Endothelial cell of umbilical vein (primary cell): ENCODE measurements around the gene SEPTIN11. TPM values are rescaled to one million over a fixed set of nuclear protein-coding genes. Genes with fewer than 3 reads are reported as not detected.

ENCODE experiments used
- BruUV-seq: library from RNA; stranded (reverse); fragments of 400-500 nt; replicated peaks from 2 replicates; lab custom pipeline; 2021; lab: Mats Ljungman, UMichigan
- CTCF ChIA-PET: fragments of 300-600, 350-600 bp; sonication (Branson Sonifier 250); formaldehyde crosslinking; loops from one replicate; lab custom pipeline; 2021; ENCODE audit warnings: antibody characterized with exemption, inconsistent platforms; lab: Charles Lee
- POLR2A ChIA-PET: fragments of 300-600, 350-600 bp; sonication (Branson Sonifier 250); formaldehyde crosslinking; loops from one replicate; lab custom pipeline; 2021; ENCODE audit warnings: antibody characterized with exemption, inconsistent platforms; lab: Charles Lee
- DNase-seq: peaks from one replicate; pipeline ENCODE4 v3.0.0-alpha.2; 2011; ENCODE audit warnings: low read depth, low spot score
- FAIRE-seq: peaks from 2 replicates; lab custom pipeline; 2011; peaks lifted over from hg19 to GRCh38; lab: Jason Lieb, UNC
- H2AFZ ChIP-seq: 2 replicates; pipeline ENCODE4 v1.6.0; 2012; ENCODE audit warnings: low read depth, low read length, control low read depth, inconsistent platforms
- H3K27ac ChIP-seq: 2 replicates; pipeline ENCODE4 v1.5.1; 2011; ENCODE audit warnings: low read depth, mild to moderate bottlenecking, control low read depth, low read length, moderate library complexity; ENCODE audit not compliant: insufficient read depth
- H3K27me3 ChIP-seq, 2 experiments: 2 replicates each; pipeline versions ENCODE4 v1.6.0 to v1.6.1; 2011; ENCODE audit warnings: low read length in 2 of 2, mixed read lengths in 1 of 2; ENCODE audit not compliant: control insufficient read depth in 2 of 2, insufficient read depth in 2 of 2
- H3K36me3 ChIP-seq, 2 experiments: 2 replicates in 1 of 2; 3 replicates in 1 of 2; pipeline ENCODE4 v1.5.1; 2011; ENCODE audit warnings: low read length in 2 of 2, mild to moderate bottlenecking in 1 of 2, moderate library complexity in 1 of 2; ENCODE audit not compliant: control insufficient read depth in 2 of 2, insufficient read depth in 2 of 2; ENCODE audit errors: extremely low read depth in 1 of 2
- H3K4me1 ChIP-seq: 3 replicates; pipeline ENCODE4 v1.5.1; 2011; ENCODE audit warnings: mild to moderate bottlenecking, low read length; ENCODE audit not compliant: control insufficient read depth, insufficient read depth; ENCODE audit errors: extremely low read depth
- H3K4me2 ChIP-seq: 2 replicates; pipeline ENCODE4 v1.6.1; 2011; ENCODE audit warnings: low read length, control low read depth, mixed read lengths; ENCODE audit not compliant: insufficient read depth
- H3K4me3 ChIP-seq, 3 experiments: fragments of 200-600 bp in 1 of 3; sonication (generic), shearing (Covaris generic) in 1 of 3; replicated peaks in 1 of 3; 2 replicates each; pipeline ENCODE4 v1.5.1; 2011 to 2016; ENCODE audit warnings: control low read depth in 3 of 3, low read length in 3 of 3, mild to moderate bottlenecking in 2 of 3, inconsistent platforms in 1 of 3, low read depth in 1 of 3, moderate library complexity in 1 of 3; ENCODE audit not compliant: insufficient read depth in 1 of 3
- H3K79me2 ChIP-seq: 2 replicates; pipeline ENCODE4 v1.6.0; 2012; ENCODE audit warnings: low read length, inconsistent platforms; ENCODE audit not compliant: control insufficient read depth, insufficient read depth
- H3K9ac ChIP-seq: replicated peaks from 2 replicates; pipeline ENCODE3; 2011; ENCODE audit warnings: low read length, control low read depth; ENCODE audit not compliant: insufficient read depth; ENCODE audit errors: extremely low read depth
- H3K9me1 ChIP-seq: replicated peaks from 3 replicates; pipeline ENCODE4 v1.6.0; 2011; ENCODE audit warnings: mild to moderate bottlenecking, low read length; ENCODE audit not compliant: control insufficient read depth, insufficient read depth; ENCODE audit errors: extremely low read depth
- H3K9me3 ChIP-seq: replicated peaks from 2 replicates; pipeline ENCODE4 v1.5.1; 2012; ENCODE audit warnings: low read length, inconsistent platforms; ENCODE audit not compliant: control insufficient read depth, insufficient read depth
- H4K20me1 ChIP-seq: replicated peaks from 2 replicates; pipeline ENCODE3; 2011; ENCODE audit warnings: mild to moderate bottlenecking, low read length; ENCODE audit not compliant: control insufficient read depth, insufficient read depth; ENCODE audit errors: extremely low read depth
- EZH2 ChIP-seq: IDR thresholded peaks from 2 replicates; pipeline ENCODE4 v1.6.1; 2012; ENCODE audit warnings: borderline replicate concordance, low read depth, mild to moderate bottlenecking, moderate library complexity, low read length, inconsistent platforms; ENCODE audit not compliant: severe bottlenecking
- FOS ChIP-seq: IDR thresholded peaks from 2 replicates; pipeline ENCODE4 v1.6.1; 2011; ENCODE audit warnings: mild to moderate bottlenecking, low read length, moderate library complexity, borderline replicate concordance; ENCODE audit not compliant: insufficient read depth
- GATA2 ChIP-seq: IDR thresholded peaks from 2 replicates; pipeline ENCODE4 v1.7.0; 2011; ENCODE audit warnings: low read depth, mild to moderate bottlenecking, moderate library complexity, mixed read lengths, low read length; ENCODE audit not compliant: insufficient read length, insufficient read depth
- JUN ChIP-seq: IDR thresholded peaks from 2 replicates; pipeline ENCODE4 v1.6.1; 2011; ENCODE audit warnings: borderline replicate concordance, low read depth; ENCODE audit not compliant: insufficient read length, insufficient read depth
- MAX ChIP-seq: IDR thresholded peaks from 2 replicates; pipeline ENCODE4 v1.6.1; 2011; ENCODE audit not compliant: insufficient read depth, insufficient read length
- MYC ChIP-seq: IDR thresholded peaks from one replicate; pipeline ENCODE4 v1.6.1; 2011; ENCODE audit warnings: mild to moderate bottlenecking, low read depth, low read length
- POLR2A ChIP-seq: IDR thresholded peaks from 2 replicates; pipeline ENCODE4 v1.6.1; 2012; ENCODE audit warnings: low read depth, mild to moderate bottlenecking, control low read depth, low read length
- POLR2AphosphoS5 ChIP-seq: IDR thresholded peaks from 2 replicates; pipeline ENCODE4 v1.6.1; 2012; ENCODE audit warnings: low read depth, mild to moderate bottlenecking, control low read depth, low read length, moderate library complexity; ENCODE audit not compliant: insufficient read depth
- dilution Hi-C: fragments of 300-500 bp; cut with MboI; formaldehyde crosslinking; loops from one replicate; pipeline ENCODE4 v1.15.0; 2019; ENCODE audit warnings: low sequenced_read_pairs; ENCODE audit not compliant: extremely low pct_ligation_motif_present
- intact Hi-C: fragments of 100-400 bp; cut with micrococcal nuclease; formaldehyde crosslinking; loops from one replicate; pipeline ENCODE4 v1.10.0; 2022
- polyA plus RNA-seq, 4 experiments: library from polyadenylated mRNA; depleted of rRNA in 3 of 4; stranded (reverse) in 3 of 4; unstranded in 1 of 4; fragments of >200 nt; gene quantifications; 2 replicates each; pipeline versions ENCODE4 v1.2.1 to v1.2.3, GENCODE V29; 2011 to 2012; ENCODE audit warnings: missing spikeins in 1 of 4
- total RNA-seq: library from RNA; stranded (reverse); gene quantifications from 2 replicates; pipeline ENCODE4 v1.2.3, GENCODE V29; 2021
- TF ChIP-seq, protein P1 (sequence below), 2 donors: IDR thresholded peaks; 1 replicate in 1 of 2; 2 replicates in 1 of 2; pipeline ENCODE4 v1.5.1; 2011; ENCODE audit warnings: low read length in 2 of 2, mild to moderate bottlenecking in 2 of 2, moderate library complexity in 2 of 2, control low read depth in 1 of 2, inconsistent platforms in 1 of 2, low read depth in 1 of 2; ENCODE audit not compliant: insufficient read depth in 1 of 2; ENCODE audit errors: extremely low read depth in 1 of 2

Gene SEPTIN11
- total and polyA plus RNA-seq, 2 donors (not counting 3 experiments of a cell fraction or from before 2014, with no cell fraction given): 69.4 to 202 TPM

DNA sequence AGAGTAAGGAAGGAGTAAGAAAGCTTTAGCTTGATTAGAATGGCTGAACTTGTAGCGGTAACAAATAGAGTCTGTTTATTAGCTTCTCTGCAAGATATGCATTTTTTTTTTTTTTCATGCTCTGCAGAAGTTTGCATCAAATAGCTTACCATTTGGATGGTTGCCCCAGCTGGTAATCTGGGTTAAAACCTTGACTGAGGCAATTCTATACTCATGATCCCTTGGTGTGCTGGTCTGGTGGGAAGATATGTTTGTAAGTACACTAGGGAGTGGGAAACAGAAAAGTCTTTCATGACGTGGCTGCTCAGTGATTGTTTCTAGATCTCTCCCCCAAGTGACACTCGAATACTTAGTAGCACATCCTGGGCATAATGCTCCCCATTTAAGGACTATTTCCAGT is 32.1 kb downstream of the SEPTIN11 start:
- Histone ChIP-seq H3K27ac (no peak overlapping the region), H3K9ac (no peak overlapping the region), H3K79me2 (peaks cover 67% of the 10 kb centered on the region), H3K4me2 (no peak overlapping the region), H3K27me3 (no peaks in the 10 kb centered on the region), H4K20me1 (no peaks in the 10 kb centered on the region), H3K4me1 (peaks cover 61% of the 10 kb centered on the region), H3K9me3 (no peaks in the 10 kb centered on the region), H3K36me3 (no peaks in the 10 kb centered on the region), H3K9me1 (no peaks in the 10 kb centered on the region), H3K4me3 (no peak overlapping the region), H2AFZ (no peak overlapping the region)
- ChIA-PET CTCF (interaction anchor here (1.0 kb wide), 1 partner anchor 222 kb away, joined by 3 read pairs; no protein-coding TSS in a partner anchor), POLR2A (no interaction called here)
- no peak for DNase-seq
- dilution Hi-C loops (no loop called here), intact Hi-C loops (loop anchor here (5.0 kb wide), 1 partner anchor 41 kb away; no protein-coding TSS in a partner anchor)
- FAIRE-seq: no peak
- no peak for TF ChIP-seq EZH2
- TF ChIP-seq MAX: no peak
- no peak for TF ChIP-seq FOS
- TF ChIP-seq POLR2AphosphoS5: no peak
- TF ChIP-seq JUN: no peak
- TF ChIP-seq POLR2A: no peak
- no peak for TF ChIP-seq MYC
- TF ChIP-seq, protein P1, sequence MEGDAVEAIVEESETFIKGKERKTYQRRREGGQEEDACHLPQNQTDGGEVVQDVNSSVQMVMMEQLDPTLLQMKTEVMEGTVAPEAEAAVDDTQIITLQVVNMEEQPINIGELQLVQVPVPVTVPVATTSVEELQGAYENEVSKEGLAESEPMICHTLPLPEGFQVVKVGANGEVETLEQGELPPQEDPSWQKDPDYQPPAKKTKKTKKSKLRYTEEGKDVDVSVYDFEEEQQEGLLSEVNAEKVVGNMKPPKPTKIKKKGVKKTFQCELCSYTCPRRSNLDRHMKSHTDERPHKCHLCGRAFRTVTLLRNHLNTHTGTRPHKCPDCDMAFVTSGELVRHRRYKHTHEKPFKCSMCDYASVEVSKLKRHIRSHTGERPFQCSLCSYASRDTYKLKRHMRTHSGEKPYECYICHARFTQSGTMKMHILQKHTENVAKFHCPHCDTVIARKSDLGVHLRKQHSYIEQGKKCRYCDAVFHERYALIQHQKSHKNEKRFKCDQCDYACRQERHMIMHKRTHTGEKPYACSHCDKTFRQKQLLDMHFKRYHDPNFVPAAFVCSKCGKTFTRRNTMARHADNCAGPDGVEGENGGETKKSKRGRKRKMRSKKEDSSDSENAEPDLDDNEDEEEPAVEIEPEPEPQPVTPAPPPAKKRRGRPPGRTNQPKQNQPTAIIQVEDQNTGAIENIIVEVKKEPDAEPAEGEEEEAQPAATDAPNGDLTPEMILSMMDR (IDR thresholded peaks at IDR 0.05; ENCODE audit: extremely low read depth in 1 of 2, insufficient read depth in 1 of 2, low read depth in 1 of 2, low read length in 2 of 2): no peak
- no peak for TF ChIP-seq GATA2
- no TSS peak for BruUV-seq
